ENCODE results near the gene SLCO3A1.

DNA sequence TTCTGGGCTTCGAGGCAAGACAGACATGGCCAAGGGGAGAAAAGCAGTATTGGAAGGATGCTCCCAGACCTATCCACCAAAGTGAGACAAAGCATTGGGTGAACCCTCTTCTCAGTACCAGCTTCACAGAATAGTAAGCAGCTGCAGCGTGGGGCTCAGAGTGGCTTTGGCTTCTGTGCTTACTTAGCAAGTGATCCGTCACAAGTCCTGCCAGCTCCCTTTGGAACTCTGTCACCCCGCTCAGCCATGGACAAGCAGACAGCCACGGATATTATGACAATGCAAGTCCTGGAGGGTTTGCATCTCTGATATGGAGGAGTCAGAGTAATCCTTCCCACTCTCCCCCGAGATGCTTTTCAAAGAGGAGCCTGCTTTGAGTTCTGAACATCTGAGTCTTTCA lies 90.8 kb downstream of the SLCO3A1 start:
- no peak for TF ChIP-seq EZH2 (IDR thresholded peaks at IDR 0.05)
- TF ChIP-seq, protein P1, sequence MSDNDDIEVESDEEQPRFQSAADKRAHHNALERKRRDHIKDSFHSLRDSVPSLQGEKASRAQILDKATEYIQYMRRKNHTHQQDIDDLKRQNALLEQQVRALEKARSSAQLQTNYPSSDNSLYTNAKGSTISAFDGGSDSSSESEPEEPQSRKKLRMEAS (IDR thresholded peaks at IDR 0.05) = no peak
- TF ChIP-seq, protein P2, sequence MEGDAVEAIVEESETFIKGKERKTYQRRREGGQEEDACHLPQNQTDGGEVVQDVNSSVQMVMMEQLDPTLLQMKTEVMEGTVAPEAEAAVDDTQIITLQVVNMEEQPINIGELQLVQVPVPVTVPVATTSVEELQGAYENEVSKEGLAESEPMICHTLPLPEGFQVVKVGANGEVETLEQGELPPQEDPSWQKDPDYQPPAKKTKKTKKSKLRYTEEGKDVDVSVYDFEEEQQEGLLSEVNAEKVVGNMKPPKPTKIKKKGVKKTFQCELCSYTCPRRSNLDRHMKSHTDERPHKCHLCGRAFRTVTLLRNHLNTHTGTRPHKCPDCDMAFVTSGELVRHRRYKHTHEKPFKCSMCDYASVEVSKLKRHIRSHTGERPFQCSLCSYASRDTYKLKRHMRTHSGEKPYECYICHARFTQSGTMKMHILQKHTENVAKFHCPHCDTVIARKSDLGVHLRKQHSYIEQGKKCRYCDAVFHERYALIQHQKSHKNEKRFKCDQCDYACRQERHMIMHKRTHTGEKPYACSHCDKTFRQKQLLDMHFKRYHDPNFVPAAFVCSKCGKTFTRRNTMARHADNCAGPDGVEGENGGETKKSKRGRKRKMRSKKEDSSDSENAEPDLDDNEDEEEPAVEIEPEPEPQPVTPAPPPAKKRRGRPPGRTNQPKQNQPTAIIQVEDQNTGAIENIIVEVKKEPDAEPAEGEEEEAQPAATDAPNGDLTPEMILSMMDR (IDR thresholded peaks at IDR 0.05 in 2 of 3, conservative IDR thresholded peaks at IDR 0.05 in 1 of 3; ENCODE audit: borderline replicate concordance in 1 of 3, insufficient read depth in 1 of 3, low read depth in 2 of 3, low read length in 2 of 3) = no peak
- TF ChIP-seq, protein P3, sequence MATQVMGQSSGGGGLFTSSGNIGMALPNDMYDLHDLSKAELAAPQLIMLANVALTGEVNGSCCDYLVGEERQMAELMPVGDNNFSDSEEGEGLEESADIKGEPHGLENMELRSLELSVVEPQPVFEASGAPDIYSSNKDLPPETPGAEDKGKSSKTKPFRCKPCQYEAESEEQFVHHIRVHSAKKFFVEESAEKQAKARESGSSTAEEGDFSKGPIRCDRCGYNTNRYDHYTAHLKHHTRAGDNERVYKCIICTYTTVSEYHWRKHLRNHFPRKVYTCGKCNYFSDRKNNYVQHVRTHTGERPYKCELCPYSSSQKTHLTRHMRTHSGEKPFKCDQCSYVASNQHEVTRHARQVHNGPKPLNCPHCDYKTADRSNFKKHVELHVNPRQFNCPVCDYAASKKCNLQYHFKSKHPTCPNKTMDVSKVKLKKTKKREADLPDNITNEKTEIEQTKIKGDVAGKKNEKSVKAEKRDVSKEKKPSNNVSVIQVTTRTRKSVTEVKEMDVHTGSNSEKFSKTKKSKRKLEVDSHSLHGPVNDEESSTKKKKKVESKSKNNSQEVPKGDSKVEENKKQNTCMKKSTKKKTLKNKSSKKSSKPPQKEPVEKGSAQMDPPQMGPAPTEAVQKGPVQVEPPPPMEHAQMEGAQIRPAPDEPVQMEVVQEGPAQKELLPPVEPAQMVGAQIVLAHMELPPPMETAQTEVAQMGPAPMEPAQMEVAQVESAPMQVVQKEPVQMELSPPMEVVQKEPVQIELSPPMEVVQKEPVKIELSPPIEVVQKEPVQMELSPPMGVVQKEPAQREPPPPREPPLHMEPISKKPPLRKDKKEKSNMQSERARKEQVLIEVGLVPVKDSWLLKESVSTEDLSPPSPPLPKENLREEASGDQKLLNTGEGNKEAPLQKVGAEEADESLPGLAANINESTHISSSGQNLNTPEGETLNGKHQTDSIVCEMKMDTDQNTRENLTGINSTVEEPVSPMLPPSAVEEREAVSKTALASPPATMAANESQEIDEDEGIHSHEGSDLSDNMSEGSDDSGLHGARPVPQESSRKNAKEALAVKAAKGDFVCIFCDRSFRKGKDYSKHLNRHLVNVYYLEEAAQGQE (IDR thresholded peaks at IDR 0.05; ENCODE audit: low read depth) = no peak
- TF ChIP-seq, protein P4, sequence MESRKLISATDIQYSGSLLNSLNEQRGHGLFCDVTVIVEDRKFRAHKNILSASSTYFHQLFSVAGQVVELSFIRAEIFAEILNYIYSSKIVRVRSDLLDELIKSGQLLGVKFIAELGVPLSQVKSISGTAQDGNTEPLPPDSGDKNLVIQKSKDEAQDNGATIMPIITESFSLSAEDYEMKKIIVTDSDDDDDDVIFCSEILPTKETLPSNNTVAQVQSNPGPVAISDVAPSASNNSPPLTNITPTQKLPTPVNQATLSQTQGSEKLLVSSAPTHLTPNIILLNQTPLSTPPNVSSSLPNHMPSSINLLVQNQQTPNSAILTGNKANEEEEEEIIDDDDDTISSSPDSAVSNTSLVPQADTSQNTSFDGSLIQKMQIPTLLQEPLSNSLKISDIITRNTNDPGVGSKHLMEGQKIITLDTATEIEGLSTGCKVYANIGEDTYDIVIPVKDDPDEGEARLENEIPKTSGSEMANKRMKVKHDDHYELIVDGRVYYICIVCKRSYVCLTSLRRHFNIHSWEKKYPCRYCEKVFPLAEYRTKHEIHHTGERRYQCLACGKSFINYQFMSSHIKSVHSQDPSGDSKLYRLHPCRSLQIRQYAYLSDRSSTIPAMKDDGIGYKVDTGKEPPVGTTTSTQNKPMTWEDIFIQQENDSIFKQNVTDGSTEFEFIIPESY (IDR thresholded peaks at IDR 0.05; ENCODE audit: extremely low read depth, insufficient replicate concordance, low read length) = no peak
- TF ChIP-seq EGR1 (IDR thresholded peaks at IDR 0.05; ENCODE audit: low read depth) = no peak
- no peak for TF ChIP-seq POLR2AphosphoS5 (IDR thresholded peaks at IDR 0.05; ENCODE audit: low read depth, low read length)
- no peak for TF ChIP-seq SIN3A (IDR thresholded peaks at IDR 0.05; ENCODE audit: low read depth)

All from HCT116 (cell line).